Measurements from ENCODE around the gene REPS1. TPM values are rescaled to one million over a fixed set of nuclear protein-coding genes. Genes with fewer than 3 reads are reported as not detected.

REPS1 gene
- total and polyA plus RNA-seq, 2 of the 13 experiments (the other 11 are each of a cell fraction or from before 2014, with no cell fraction given), result 36.4 to 38.3 TPM

GRCh38 chr6:139019722-139020121, 31.7 kb upstream of the REPS1 start:
- Histone ChIP-seq H3K4me1 (ENCODE audit: insufficient read depth, low read length) (no peaks in the 10 kb centered on the region), H3K4me3 (replicated peaks in 1 of 3; ENCODE audit: insufficient read depth in 1 of 3, low read depth in 2 of 3, low read length in 3 of 3) (no peak overlapping the region), H3K4me2 (ENCODE audit: low read depth, low read length) (no peak overlapping the region), H4K20me1 (ENCODE audit: insufficient read depth, low read length) (no peaks in the 10 kb centered on the region), H3K9me3 (ENCODE audit: low read length) (no peaks in the 10 kb centered on the region), H3K36me3 (replicated peaks in 1 of 2; ENCODE audit: control insufficient read depth in 1 of 2, insufficient read depth in 2 of 2, low read length in 2 of 2) (no peaks in the 10 kb centered on the region), H3K27ac (ENCODE audit: extremely low read length, insufficient read depth, low read length) (no peak overlapping the region), H3K9ac (ENCODE audit: insufficient read depth, low read depth, low read length) (no peak overlapping the region), H3K27me3 (ENCODE audit: control insufficient read depth in 1 of 2, insufficient read depth in 2 of 2, low read length in 2 of 2) (peaks cover 0 to 5% of the 10 kb centered on the region in 2 experiments; a peak in 2 of 5 replicates), H3K79me2 (ENCODE audit: insufficient read depth, low read length) (no peaks in the 10 kb centered on the region), H2AFZ (ENCODE audit: low read length) (no peak overlapping the region)
- intact Hi-C loops (cut with micrococcal nuclease; ENCODE audit: unreplicated experiment) (no loop called here), in situ Hi-C loops (cut with HindIII; ENCODE audit: extremely low pct_ligation_motif_present, low pct_unique_long_range_greater_than_20kb) (no loop called here)
- ChIA-PET POLR2A (interaction anchor here (0.7 kb wide), 1 partner anchor 1780 kb away, joined by 4 read pairs; no protein-coding TSS in a partner anchor), CTCF (ENCODE audit: low intra/inter-chr PET ratio, low total read pairs) (no interaction called here)
- ATAC-seq (no peak), DNase-seq (ENCODE audit: low spot score) (no peak), FAIRE-seq (no peak)
- WGBS (ENCODE audit: low lambda C conversion rate), result 53% methylated on average over 2 of the region's 2 CpGs
- TF ChIP-seq CEBPB (IDR thresholded peaks at IDR 0.05; ENCODE audit: borderline replicate concordance, low read depth, low read length) (peak; percentile 66), NCOA1 (CRISPR knock-in tag; IDR thresholded peaks at IDR 0.05) (no peak)
- no TSS peak for BruUV-seq (replicated peaks)

- H3K36me3 ChIP-seq (replicated peaks in 1 of 2; ENCODE audit: control insufficient read depth in 1 of 2, insufficient read depth in 2 of 2, low read length in 2 of 2), result no peaks in the 10 kb centered on the region
- H3K27ac ChIP-seq (ENCODE audit: extremely low read length, insufficient read depth, low read length), result no peak overlapping the region
- ATAC-seq (no peak), DNase-seq (ENCODE audit: low spot score) (no peak), FAIRE-seq (no peak)
- H4K20me1 ChIP-seq (ENCODE audit: insufficient read depth, low read length), result no peaks in the 10 kb centered on the region
- no peaks in the 10 kb centered on the region for H3K9me3 ChIP-seq (ENCODE audit: low read length)
- H3K27me3 ChIP-seq (ENCODE audit: control insufficient read depth in 1 of 2, insufficient read depth in 2 of 2, low read length in 2 of 2), result peaks cover 0 to 5% of the 10 kb centered on the region in 2 experiments; a peak in 2 of 5 replicates
- H2AFZ ChIP-seq (ENCODE audit: low read length), result no peak overlapping the region
- no peaks in the 10 kb centered on the region for H3K79me2 ChIP-seq (ENCODE audit: insufficient read depth, low read length)
- no peak overlapping the region for H3K9ac ChIP-seq (ENCODE audit: insufficient read depth, low read depth, low read length)
- POLR2A ChIA-PET, result no interaction called here
- WGBS (ENCODE audit: low lambda C conversion rate), result 13% methylated on average over 3 of the region's 3 CpGs
- intact Hi-C loops (cut with micrococcal nuclease; ENCODE audit: unreplicated experiment) (no loop called here), in situ Hi-C loops (cut with HindIII; ENCODE audit: extremely low pct_ligation_motif_present, low pct_unique_long_range_greater_than_20kb) (no loop called here)
- CTCF ChIA-PET (ENCODE audit: low intra/inter-chr PET ratio, low total read pairs), result no interaction called here
- BruUV-seq (replicated peaks), result no TSS peak
- H3K4me2 ChIP-seq (ENCODE audit: low read depth, low read length), result no peak overlapping the region
- 0 out of 2 replicates have a peak, but pooled peaks cover 6% of the 10 kb centered on the region for H3K4me1 ChIP-seq (ENCODE audit: insufficient read depth, low read length)
- no peak overlapping the region for H3K4me3 ChIP-seq (replicated peaks in 1 of 3; ENCODE audit: insufficient read depth in 1 of 3, low read depth in 2 of 3, low read length in 3 of 3)
- TF ChIP-seq GRHL1 (CRISPR knock-in tag; conservative IDR thresholded peaks at IDR 0.05) (no peak), SAFB2 (CRISPR knock-in tag; IDR thresholded peaks at IDR 0.05; ENCODE audit: borderline replicate concordance, low read depth) (no peak), ZNF264 (CRISPR knock-in tag; IDR thresholded peaks at IDR 0.05) (no peak), CENPX (CRISPR knock-in tag; IDR thresholded peaks at IDR 0.05) (no peak), ARID5B (CRISPR knock-in tag; IDR thresholded peaks at IDR 0.05) (no peak), HOMEZ (CRISPR knock-in tag; IDR thresholded peaks at IDR 0.05; ENCODE audit: low read depth) (no peak), ZFP41 (CRISPR knock-in tag; IDR thresholded peaks at IDR 0.05; ENCODE audit: borderline replicate concordance) (no peak), ZSCAN22 (CRISPR knock-in tag; IDR thresholded peaks at IDR 0.05) (no peak)
Measured at GRCh38 chr6:139017227-139017626, 29.2 kb upstream of the REPS1 start.
